Keratinocyte (primary cell): ENCODE results near the gene UBL7. TPM values are rescaled to one million over a fixed set of nuclear protein-coding genes. Genes with fewer than 3 reads are reported as not detected.

ENCODE experiments used
- DNase-seq: peaks from one replicate; pipeline ENCODE4 v3.0.0-alpha.2; 2011; ENCODE audit warnings: low read depth, missing footprints, low spot score
- FAIRE-seq: peaks from 2 replicates; lab custom pipeline; 2011; peaks lifted over from hg19 to GRCh38; lab: Jason Lieb, UNC
- H2AFZ ChIP-seq: 2 replicates; pipeline ENCODE4 v1.6.0; 2012; ENCODE audit warnings: low read length, control low read depth, inconsistent platforms; ENCODE audit not compliant: control insufficient read depth
- H3K27ac ChIP-seq: 2 replicates; pipeline ENCODE4 v1.5.1; 2011; ENCODE audit warnings: low read length; ENCODE audit not compliant: control insufficient read depth, insufficient read depth
- H3K27me3 ChIP-seq: 3 replicates; pipeline ENCODE4 v1.6.0; 2011; ENCODE audit warnings: low read length; ENCODE audit not compliant: control insufficient read depth, insufficient read depth; ENCODE audit errors: extremely low read depth
- H3K36me3 ChIP-seq, 2 experiments: 2 replicates in 1 of 2; 3 replicates in 1 of 2; pipeline ENCODE4 v1.5.1; 2011; ENCODE audit warnings: low read length in 2 of 2, mild to moderate bottlenecking in 1 of 2; ENCODE audit not compliant: control insufficient read depth in 2 of 2, insufficient read depth in 2 of 2; ENCODE audit errors: extremely low read depth in 1 of 2
- H3K4me1 ChIP-seq: 3 replicates; pipeline ENCODE4 v1.5.1; 2011; ENCODE audit warnings: low read length; ENCODE audit not compliant: control insufficient read depth, insufficient read depth; ENCODE audit errors: extremely low read depth
- H3K4me2 ChIP-seq: 3 replicates; pipeline ENCODE4 v1.6.0; 2011; ENCODE audit warnings: low read depth, low read length; ENCODE audit not compliant: control insufficient read depth, insufficient read depth; ENCODE audit errors: extremely low read depth
- H3K4me3 ChIP-seq, 3 experiments: fragments of 200-600 bp in 1 of 3; sonication (generic) in 1 of 3; 2 replicates in 2 of 3; 3 replicates in 1 of 3; pipeline ENCODE4 v1.5.1; 2011 to 2016; ENCODE audit warnings: low read length in 3 of 3, mild to moderate bottlenecking in 3 of 3, control low read depth in 2 of 3, inconsistent platforms in 1 of 3, low read depth in 1 of 3, mixed read lengths in 1 of 3, mixed run types in 1 of 3, moderate library complexity in 1 of 3; ENCODE audit not compliant: control insufficient read depth in 2 of 3, insufficient read depth in 2 of 3; ENCODE audit errors: extremely low read depth in 1 of 3
- H3K79me2 ChIP-seq: 2 replicates; pipeline ENCODE4 v1.6.0; 2012; ENCODE audit warnings: low read length; ENCODE audit not compliant: control insufficient read depth, insufficient read depth
- H3K9ac ChIP-seq: 3 replicates; pipeline ENCODE4 v1.6.0; 2011; ENCODE audit warnings: low read length; ENCODE audit not compliant: control insufficient read depth, insufficient read depth; ENCODE audit errors: extremely low read depth
- H3K9me1 ChIP-seq: 3 replicates; pipeline ENCODE4 v1.6.0; 2011; ENCODE audit warnings: low read length; ENCODE audit not compliant: control insufficient read depth, insufficient read depth; ENCODE audit errors: extremely low read depth
- H3K9me3 ChIP-seq: 2 replicates; pipeline ENCODE4 v1.5.1; 2012; ENCODE audit warnings: low read depth, low read length; ENCODE audit not compliant: control insufficient read depth
- H4K20me1 ChIP-seq: 3 replicates; pipeline ENCODE4 v1.6.0; 2011; ENCODE audit warnings: low read length; ENCODE audit not compliant: control insufficient read depth, insufficient read depth; ENCODE audit errors: extremely low read depth
- CTCF ChIP-seq, 3 experiments: IDR thresholded peaks in 1 of 3; conservative IDR thresholded peaks in 1 of 3; optimal IDR thresholded peaks in 1 of 3; 2 replicates in 2 of 3; 3 replicates in 1 of 3; pipeline versions ENCODE3 to v1.5.1; 2011; ENCODE audit warnings: low read length in 3 of 3, mild to moderate bottlenecking in 3 of 3, moderate library complexity in 2 of 3, control low read depth in 1 of 3, inconsistent platforms in 1 of 3; ENCODE audit not compliant: insufficient read depth in 2 of 3; ENCODE audit errors: extremely low read depth in 1 of 3
- EZH2 ChIP-seq: IDR thresholded peaks from one replicate; pipeline ENCODE4 v1.6.1; 2012; ENCODE audit warnings: inconsistent platforms, mild to moderate bottlenecking, low read length, moderate library complexity
- dilution Hi-C: fragments of 300-500 bp; cut with MboI; formaldehyde crosslinking; loops from one replicate; pipeline ENCODE4 v1.7.0; 2020; ENCODE audit warnings: low sequenced_read_pairs; ENCODE audit not compliant: extremely low pct_ligation_motif_present
- polyA plus RNA-seq, 5 experiments: library from polyadenylated mRNA; depleted of rRNA in 3 of 5; stranded (reverse) in 3 of 5; stranded (forward) in 1 of 5; unstranded in 1 of 5; fragments of >200 nt; gene quantifications; 1 replicate in 1 of 5; 2 replicates in 3 of 5; 3 replicates in 1 of 5; pipeline versions ENCODE4 v1.2.1 to v1.2.3, GENCODE V29; 2011 to 2012; ENCODE audit warnings: missing spikeins in 2 of 5, low read depth in 1 of 5, low replicate concordance in 1 of 5

UBL7 gene
- polyA plus RNA-seq, 1 donor (not counting 4 experiments of a cell fraction or from before 2014, with no cell fraction given): 45.8 TPM

- no peak overlapping the region for H3K4me3 ChIP-seq
- no peaks in the 10 kb centered on the region for H3K27me3 ChIP-seq
- TF ChIP-seq EZH2 (no peak), CTCF (optimal IDR thresholded peaks at IDR 0.05 in 1 of 3, IDR thresholded peaks at IDR 0.05 in 1 of 3, conservative IDR thresholded peaks at IDR 0.05 in 1 of 3; ENCODE audit: extremely low read depth in 1 of 3, insufficient read depth in 2 of 3, low read length in 3 of 3) (no peak)
- FAIRE-seq (peak; percentile 29), DNase-seq (no peak)
- dilution Hi-C loops: no loop called here
- H2AFZ ChIP-seq: no peak overlapping the region
- H3K36me3 ChIP-seq: no peaks in the 10 kb centered on the region
- H3K4me1 ChIP-seq: peaks cover 58% of the 10 kb centered on the region
- no peaks in the 10 kb centered on the region for H3K79me2 ChIP-seq
- H3K9me3 ChIP-seq: no peaks in the 10 kb centered on the region
- peak overlapping the region; percentile 20 for H3K4me2 ChIP-seq
- peaks cover 2% of the 10 kb centered on the region for H3K9me1 ChIP-seq
- H3K9ac ChIP-seq: peak overlapping the region; percentile 55
- no peaks in the 10 kb centered on the region for H4K20me1 ChIP-seq
- H3K27ac ChIP-seq: peak overlapping the region; percentile 80
These were observed 59.8 kb downstream of the UBL7 start for GRCh38 chr15:74400915-74401757.

GRCh38 chr15:74400313-74400860 is 60.6 kb downstream of the UBL7 start:
- Histone ChIP-seq H4K20me1 (no peaks in the 10 kb centered on the region), H3K79me2 (no peaks in the 10 kb centered on the region), H3K36me3 (no peaks in the 10 kb centered on the region), H3K27me3 (no peaks in the 10 kb centered on the region), H3K27ac (peak overlapping the region; percentile 80), H3K4me3 (no peak overlapping the region), H2AFZ (no peak overlapping the region), H3K9me3 (no peaks in the 10 kb centered on the region), H3K9me1 (peaks cover 2% of the 10 kb centered on the region), H3K9ac (peak overlapping the region; percentile 68), H3K4me1 (peaks cover 65% of the 10 kb centered on the region), H3K4me2 (peak overlapping the region; percentile 64)
- no peak for TF ChIP-seq EZH2
- TF ChIP-seq CTCF (optimal IDR thresholded peaks at IDR 0.05 in 1 of 3, IDR thresholded peaks at IDR 0.05 in 1 of 3, conservative IDR thresholded peaks at IDR 0.05 in 1 of 3; ENCODE audit: extremely low read depth in 1 of 3, insufficient read depth in 2 of 3, low read length in 3 of 3): no peak
- dilution Hi-C loops: no loop called here
- no peak for DNase-seq
- FAIRE-seq: no peak
